HL-60/S4 treated with retinoic acid at 250 ng/mL for 4 days and 3 days (cell line): ENCODE measurements around the gene MRPS10.

ENCODE experiments used
- in situ Hi-C: fragments of 300-500 bp; cut with MboI; formaldehyde crosslinking; loops from 2 replicates; pipeline ENCODE4 v1.7.0; 2022; ENCODE audit warnings: low sequenced_read_pairs

The MRPS10 gene

GRCh38 chr6:42217519-42218367 lies at the start of gene MRPS10:
TSS of gene MRPS10 (minus strand) at chr6:42217861. CDS start at chr6:42217849, 12 bp downstream.
- in situ Hi-C loops, result no loop called here

- in situ Hi-C loops, result loop anchor here (25.0 kb wide), 1 partner anchor 271 kb away; no protein-coding TSS in a partner anchor
Measured at GRCh38 chr6:42266538-42266937, 48.9 kb upstream of the MRPS10 start.

GRCh38 chr6:42264852-42265390 lies 47.3 kb upstream of the MRPS10 start:
- in situ Hi-C loops, result loop anchor here (25.0 kb wide), 1 partner anchor 272 kb away; no protein-coding TSS in a partner anchor

- in situ Hi-C loops, result loop anchor here (25.0 kb wide), 1 partner anchor 273 kb away; no protein-coding TSS in a partner anchor
Measured at GRCh38 chr6:42264162-42264851, 46.6 kb upstream of the MRPS10 start.

GRCh38 chr6:42263165-42263728 lies 45.6 kb upstream of the MRPS10 start:
- in situ Hi-C loops, result loop anchor here (25.0 kb wide), 1 partner anchor 274 kb away; no protein-coding TSS in a partner anchor

- in situ Hi-C loops, result loop anchor here (25.0 kb wide), 1 partner anchor 276 kb away; no protein-coding TSS in a partner anchor
Measured at GRCh38 chr6:42260972-42261371, 43.3 kb upstream of the MRPS10 start.

GRCh38 chr6:42260396-42260888 lies 42.8 kb upstream of the MRPS10 start:
- in situ Hi-C loops, result loop anchor here (25.0 kb wide), 1 partner anchor 277 kb away; no protein-coding TSS in a partner anchor

- in situ Hi-C loops, result loop anchor here (25.0 kb wide), 1 partner anchor 277 kb away; no protein-coding TSS in a partner anchor
Measured at GRCh38 chr6:42259841-42260395, 42.3 kb upstream of the MRPS10 start.

GRCh38 chr6:42259286-42259685 lies 41.6 kb upstream of the MRPS10 start:
- in situ Hi-C loops, result loop anchor here (25.0 kb wide), 1 partner anchor 278 kb away; no protein-coding TSS in a partner anchor

GRCh38 chr6:42257614-42258013 lies 40.0 kb upstream of the MRPS10 start:
- in situ Hi-C loops, result loop anchor here (25.0 kb wide), 1 partner anchor 280 kb away; no protein-coding TSS in a partner anchor

GRCh38 chr6:42257063-42257462 lies 39.4 kb upstream of the MRPS10 start:
- in situ Hi-C loops, result loop anchor here (25.0 kb wide), 1 partner anchor 280 kb away; no protein-coding TSS in a partner anchor

- in situ Hi-C loops, result loop anchor here (25.0 kb wide), 1 partner anchor 282 kb away; no protein-coding TSS in a partner anchor
Measured at GRCh38 chr6:42255050-42255449, 37.4 kb upstream of the MRPS10 start.

GRCh38 chr6:42254505-42254904 lies 36.8 kb upstream of the MRPS10 start:
- in situ Hi-C loops, result loop anchor here (25.0 kb wide), 1 partner anchor 283 kb away; no protein-coding TSS in a partner anchor

- in situ Hi-C loops, result loop anchor here (25.0 kb wide), 1 partner anchor 285 kb away; no protein-coding TSS in a partner anchor
Measured at GRCh38 chr6:42251911-42252637, 34.4 kb upstream of the MRPS10 start.

- in situ Hi-C loops, result loop anchor here (25.0 kb wide), 1 partner anchor 286 kb away; no protein-coding TSS in a partner anchor
Measured at GRCh38 chr6:42251500-42251899, 33.8 kb upstream of the MRPS10 start.

GRCh38 chr6:42250274-42250931 lies 32.7 kb upstream of the MRPS10 start:
- in situ Hi-C loops, result loop anchor here (25.0 kb wide), 1 partner anchor 287 kb away; no protein-coding TSS in a partner anchor

- in situ Hi-C loops, result no loop called here
Measured at GRCh38 chr6:42249279-42249678, 31.6 kb upstream of the MRPS10 start.

- in situ Hi-C loops, result no loop called here
Measured at GRCh38 chr6:42243046-42243445, 25.4 kb upstream of the MRPS10 start.

GRCh38 chr6:42241915-42242314 lies 24.3 kb upstream of the MRPS10 start:
- in situ Hi-C loops, result no loop called here
